HG03045 (cell line): ENCODE results near the gene FRMD4B.

Source experiments
- ATAC-seq: cut with Tn5 transposase; IDR thresholded peaks from one replicate; pipeline ENCODE4 v1.9.1; 2021; ENCODE audit warnings: mild to moderate bottlenecking, moderate library complexity; ENCODE audit not compliant: unreplicated experiment

FRMD4B gene

GRCh38 chr3:69180869-69181591 lies 204.9 kb downstream of the FRMD4B start:
- ATAC-seq: no peak

DNA sequence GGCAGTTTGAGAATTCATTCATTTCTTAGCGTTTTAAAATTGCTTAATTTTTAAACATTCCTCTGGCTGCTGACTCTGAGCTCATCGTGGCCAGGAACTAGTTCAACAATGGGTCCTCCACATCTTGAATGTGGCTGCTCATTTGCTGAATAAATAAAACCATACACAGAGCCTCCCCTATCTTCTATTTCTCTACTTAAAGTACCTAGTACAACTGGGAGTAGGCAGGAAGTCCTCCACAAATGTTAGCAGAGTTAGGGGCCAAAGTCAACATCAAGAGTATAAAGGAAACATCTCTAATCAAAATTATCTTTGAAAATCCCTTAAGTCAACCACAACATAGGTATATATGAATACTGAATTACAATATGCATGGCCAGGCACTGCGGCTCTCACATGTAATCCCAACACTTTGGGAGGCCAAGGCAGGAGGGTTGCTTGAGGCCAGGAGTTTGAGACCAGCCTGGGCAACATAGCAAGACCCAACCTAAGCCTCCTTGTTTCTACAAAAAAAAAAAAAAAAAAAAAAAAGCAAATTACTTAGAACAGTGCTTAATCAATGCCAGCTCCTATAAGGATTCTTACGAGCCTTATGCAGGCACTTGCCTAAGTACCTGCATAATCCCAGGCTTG lies 206.0 kb downstream of the FRMD4B start:
- ATAC-seq: no peak

DNA sequence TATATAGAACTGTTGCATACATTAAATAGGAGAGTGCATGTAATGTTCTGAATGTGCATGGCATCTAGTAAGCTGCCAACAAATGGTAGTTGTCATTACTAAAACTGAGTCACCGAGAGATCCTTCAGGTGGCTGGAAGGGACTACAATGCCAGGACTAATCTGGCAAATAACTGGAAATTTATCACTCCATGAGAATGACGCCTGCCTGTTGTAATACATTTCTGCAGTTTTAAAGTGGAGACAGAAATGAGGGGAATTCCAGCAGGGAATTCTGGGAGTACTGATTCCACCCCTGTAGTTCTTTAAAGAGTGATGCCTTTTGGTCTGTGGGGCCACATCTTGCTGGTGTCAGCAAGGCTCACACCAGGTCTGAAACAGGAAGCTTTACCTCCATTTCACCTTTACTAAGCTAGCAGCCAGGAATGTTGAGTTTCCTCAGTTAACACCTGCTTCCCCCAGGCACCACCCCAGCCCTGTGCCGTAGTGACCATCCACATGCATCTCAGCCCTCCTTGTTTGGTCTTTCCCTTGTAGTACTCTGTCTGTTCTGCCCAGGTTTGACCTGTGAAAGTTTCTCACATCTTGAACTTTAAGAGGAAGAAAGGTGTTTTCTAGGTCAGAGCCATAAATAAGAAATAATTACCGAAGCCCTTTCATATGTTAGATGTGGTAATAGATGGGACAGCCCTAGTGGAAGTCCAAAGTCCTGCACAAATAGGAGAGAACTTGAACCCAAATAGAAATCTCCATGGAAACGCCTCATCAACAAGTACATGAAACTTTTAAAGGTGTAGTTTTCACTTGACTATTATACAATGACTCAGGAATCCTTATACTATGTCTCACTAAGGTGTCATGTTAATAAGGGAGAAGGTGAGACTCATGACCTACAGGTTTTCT lies 206.8 kb downstream of the FRMD4B start:
- ATAC-seq: no peak

GRCh38 chr3:69178082-69178481 lies 207.8 kb downstream of the FRMD4B start:
- no peak for ATAC-seq

DNA sequence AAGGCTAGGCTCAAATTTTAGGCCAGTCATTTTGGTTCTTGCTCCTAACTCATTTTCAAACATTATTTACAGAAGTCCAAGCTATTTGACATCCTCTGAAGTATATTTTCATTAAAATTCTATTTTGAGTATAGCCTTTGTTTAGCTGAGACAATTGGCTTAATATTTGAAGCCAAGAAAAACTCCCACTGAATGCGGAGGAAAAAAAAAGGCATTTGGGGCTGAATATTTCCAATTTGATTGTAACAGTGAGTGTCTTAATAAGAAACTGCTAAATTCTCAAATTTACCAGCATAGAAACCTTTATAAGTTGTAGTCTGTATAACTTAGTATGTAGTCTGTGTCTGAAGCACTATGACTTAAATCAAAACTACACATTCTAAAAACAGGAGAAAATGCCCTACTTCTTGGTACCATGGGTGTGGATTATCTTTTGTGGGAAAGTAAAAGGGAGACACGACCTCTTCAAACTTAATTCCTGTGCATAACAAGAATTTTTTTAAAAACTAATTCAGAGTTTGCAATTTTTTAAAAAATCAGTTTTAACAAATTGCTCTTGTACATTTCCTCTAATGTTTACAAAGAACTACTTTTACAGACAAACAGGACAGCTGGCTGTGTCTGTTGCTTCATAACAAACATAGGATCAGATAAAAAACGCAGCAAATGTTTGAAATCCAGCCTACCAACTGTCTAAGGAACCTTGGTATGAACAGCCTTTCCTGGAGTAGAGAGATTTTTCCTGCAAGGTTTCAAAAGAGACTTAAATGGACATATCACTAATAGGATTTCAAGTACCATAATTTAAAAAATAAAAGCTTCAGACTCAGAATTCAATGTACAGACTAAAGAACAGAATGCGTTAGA lies 210.8 kb downstream of the FRMD4B start:
- ATAC-seq: no peak

DNA sequence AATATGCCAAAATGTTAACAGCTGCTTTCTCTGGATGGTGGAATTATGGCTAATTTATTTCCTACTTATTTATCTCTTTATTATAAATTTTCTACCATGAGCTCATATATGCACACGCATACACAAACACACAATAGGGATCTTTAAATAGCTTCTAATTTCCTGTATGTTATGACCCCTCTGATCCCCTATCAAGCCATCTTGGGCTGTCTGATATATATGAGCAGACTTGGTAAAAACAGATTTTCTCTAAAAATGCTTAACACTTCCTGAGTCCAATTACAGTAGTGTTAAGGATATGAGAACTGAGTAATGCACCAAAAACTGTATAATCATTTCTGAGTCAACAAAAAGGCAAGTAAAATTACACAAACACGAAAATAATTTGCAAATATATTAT lies 211.4 kb downstream of the FRMD4B start:
- ATAC-seq: no peak

DNA sequence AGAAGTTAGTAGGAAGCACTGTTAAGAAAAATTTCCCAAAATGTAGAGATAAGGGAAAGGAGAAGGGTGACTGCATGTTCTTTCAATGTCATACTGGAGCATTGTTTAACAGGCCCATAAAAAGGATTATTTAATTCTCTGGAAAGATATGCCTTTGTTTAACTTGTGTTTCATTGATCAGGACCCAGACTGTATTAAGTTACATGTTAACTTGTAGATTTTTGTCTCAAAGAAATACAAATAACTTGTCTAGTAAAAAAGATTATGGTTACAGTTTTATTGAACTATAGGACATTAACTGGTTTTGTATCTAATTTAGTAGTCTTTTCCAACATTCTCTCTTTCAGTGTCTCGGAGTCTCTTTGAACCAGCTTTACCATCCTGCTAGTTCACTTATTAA lies 213.8 kb downstream of the FRMD4B start:
- no peak for ATAC-seq

DNA sequence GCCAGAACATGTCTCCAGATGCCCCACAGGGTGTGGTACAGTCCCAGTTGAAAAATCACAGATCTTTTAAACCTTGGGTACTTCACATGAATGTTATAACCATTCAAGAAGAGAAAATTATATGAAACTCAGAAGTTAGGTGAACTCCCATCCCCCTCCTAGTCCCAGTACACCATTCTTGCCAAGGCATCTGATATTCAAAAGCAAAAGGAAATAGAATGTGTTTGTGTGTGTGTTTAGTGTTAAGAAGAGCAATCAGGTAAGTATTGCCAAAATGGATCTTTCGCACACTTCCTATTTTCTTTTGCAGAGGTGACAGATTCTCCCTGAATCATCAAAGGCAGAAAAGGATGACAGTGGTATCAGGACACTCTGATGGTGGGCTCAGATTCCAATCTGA lies 219.4 kb downstream of the FRMD4B start:
- no peak for ATAC-seq

GRCh38 chr3:69165744-69166143 lies 220.1 kb downstream of the FRMD4B start:
- no peak for ATAC-seq

GRCh38 chr3:69164296-69164695 lies 221.6 kb downstream of the FRMD4B start:
- ATAC-seq: no peak

- no peak for ATAC-seq
Measured at GRCh38 chr3:69162308-69162980, 223.4 kb downstream of the FRMD4B start.

- ATAC-seq: no peak
Measured at GRCh38 chr3:69161587-69162307, 224.1 kb downstream of the FRMD4B start.

DNA sequence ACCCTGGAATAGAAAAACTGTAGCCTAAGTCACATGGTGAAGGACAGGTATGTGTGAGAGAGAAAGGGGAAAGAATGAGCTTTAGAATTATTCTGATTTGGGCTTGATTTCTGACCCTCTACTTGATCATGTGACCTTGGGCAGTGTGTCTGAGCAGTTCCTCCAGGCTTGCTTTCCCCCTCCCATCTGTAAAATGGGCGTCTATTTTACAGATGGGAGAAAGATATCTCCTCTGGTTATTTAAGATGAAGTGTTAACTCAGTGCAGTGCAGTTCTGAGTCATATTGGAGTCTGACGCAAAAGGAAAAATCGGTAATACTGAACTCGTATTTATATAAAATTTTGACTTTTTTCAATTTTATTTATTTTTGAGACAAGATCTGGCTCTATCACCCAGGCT lies 225.4 kb downstream of the FRMD4B start:
- no peak for ATAC-seq

- no peak for ATAC-seq
Measured at GRCh38 chr3:69160107-69160506, 225.8 kb downstream of the FRMD4B start.

DNA sequence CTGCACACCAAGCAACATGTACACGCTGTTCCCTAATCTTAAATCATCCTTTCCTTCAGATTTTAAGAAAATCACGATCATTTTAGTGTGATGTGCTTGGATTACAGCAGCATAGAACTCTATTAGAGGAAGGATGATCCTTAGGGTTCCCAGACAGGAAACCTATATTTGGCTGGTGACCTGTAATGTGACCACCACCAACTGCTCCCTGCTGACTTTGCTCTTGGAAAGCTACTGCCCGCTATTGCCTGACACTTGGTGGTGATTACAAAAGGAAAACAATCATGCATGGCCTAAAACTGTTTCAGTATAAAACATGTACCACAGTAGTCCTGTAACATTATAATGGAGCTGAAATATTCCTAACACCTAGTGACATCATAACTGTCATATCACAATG lies 236.3 kb downstream of the FRMD4B start:
- no peak for ATAC-seq

- no peak for ATAC-seq
Measured at GRCh38 chr3:69145688-69146087, 240.2 kb downstream of the FRMD4B start.

DNA sequence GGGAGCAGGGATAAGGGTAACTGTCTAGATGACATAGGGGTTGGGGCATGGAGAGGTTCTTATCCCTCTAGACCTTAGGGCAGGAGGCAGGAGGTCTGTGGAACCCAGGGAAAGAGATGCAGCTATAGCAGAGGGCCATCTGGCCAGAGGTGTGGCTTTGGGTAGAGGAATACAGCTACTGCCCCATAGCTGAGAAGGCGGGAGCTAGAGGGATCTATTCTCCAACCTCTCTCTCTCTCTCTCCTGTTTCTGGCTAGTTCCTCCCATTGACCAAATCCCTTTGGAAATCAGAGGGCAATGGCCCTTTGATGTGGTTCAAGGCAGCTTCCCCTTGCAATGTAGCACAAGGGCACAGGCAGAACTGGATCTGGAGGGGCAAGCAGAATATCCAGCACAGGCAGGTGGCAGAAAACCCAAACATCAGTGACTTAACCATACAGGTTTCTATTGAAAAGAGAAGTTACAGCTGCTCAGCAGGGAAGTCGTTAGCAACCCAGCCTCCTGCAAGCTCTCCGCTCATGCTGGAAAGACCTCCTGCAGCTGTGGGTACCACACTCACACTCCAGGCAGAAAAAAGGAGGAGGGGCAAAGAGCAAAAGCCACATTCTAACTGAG lies 241.2 kb downstream of the FRMD4B start:
- ATAC-seq: no peak

DNA sequence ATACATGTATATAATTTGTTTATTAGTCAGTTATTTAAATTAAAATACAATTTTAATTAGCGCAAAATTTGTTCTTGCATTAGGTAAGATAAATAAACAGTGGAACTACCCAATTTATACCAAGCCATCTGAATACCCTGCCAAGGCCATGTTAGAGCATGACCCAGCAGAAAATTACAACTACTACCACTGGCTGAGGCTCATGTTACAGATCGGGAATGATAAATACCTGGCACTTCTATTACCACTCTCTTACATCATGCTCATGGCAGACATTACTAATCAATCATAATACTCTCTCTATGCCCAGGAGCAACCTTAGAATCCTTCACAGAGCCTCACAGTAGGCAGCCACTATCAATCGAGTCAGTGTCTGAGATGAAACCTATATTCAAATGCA lies 242.3 kb downstream of the FRMD4B start:
- ATAC-seq: no peak

- ATAC-seq: no peak
Measured at GRCh38 chr3:69142797-69143454, 243.0 kb downstream of the FRMD4B start.
